B cell (primary cell): ENCODE data around the gene JAKMIP2. TPM values are rescaled to one million over a fixed set of nuclear protein-coding genes. Genes with fewer than 3 reads are reported as not detected.

ENCODE experiments used
- ATAC-seq: fragments of 200-7000 bp; cut with Tn5 transposase; one replicate; pipeline ENCODE4 v1.10.0; 2021; ENCODE audit warnings: low read depth, mild to moderate bottlenecking, moderate number of reproducible peaks, moderate library complexity
- CTCF ChIA-PET: fragments of 350-600 bp; sonication (Branson Sonifier 250); formaldehyde crosslinking; loops from one replicate; lab custom pipeline; 2021; ENCODE audit warnings: antibody characterized with exemption, inconsistent platforms; lab: Charles Lee
- POLR2A ChIA-PET: fragments of 350-600 bp; sonication (Branson Sonifier 250); formaldehyde crosslinking; loops from one replicate; lab custom pipeline; 2021; ENCODE audit warnings: antibody characterized with exemption; lab: Charles Lee
- DNase-seq: peaks from one replicate; pipeline ENCODE4 v3.0.0; 2013
- H2AFZ ChIP-seq: 2 replicates; pipeline ENCODE4 v1.6.1; 2012; ENCODE audit warnings: mild to moderate bottlenecking, low read depth, low read length; ENCODE audit not compliant: insufficient read depth, poor library complexity, severe bottlenecking
- H3K27ac ChIP-seq, 2 donors: 1 replicate in 1 of 2; 2 replicates in 1 of 2; pipeline ENCODE4 v1.5.1; 2012 to 2013; ENCODE audit warnings: low read length in 2 of 2, mild to moderate bottlenecking in 2 of 2, moderate library complexity in 1 of 2
- H3K27me3 ChIP-seq, 4 experiments: fragments of 200-600 bp in 1 of 4; sonication (generic) in 1 of 4; replicated peaks in 1 of 4; 1 replicate in 2 of 4; 2 replicates in 2 of 4; pipeline versions ENCODE4 v1.6.1 to v1.7.0; 2013 to 2016; ENCODE audit warnings: low read length in 3 of 4, mild to moderate bottlenecking in 2 of 4, mixed read lengths in 1 of 4, moderate library complexity in 1 of 4; ENCODE audit not compliant: insufficient read depth in 4 of 4, control insufficient read depth in 3 of 4; ENCODE audit errors: control extremely low read depth in 1 of 4
- H3K36me3 ChIP-seq, 2 experiments: replicated peaks in 1 of 2; 1 replicate in 1 of 2; 2 replicates in 1 of 2; pipeline versions ENCODE4 v1.6.1 to v1.7.1; 2013; ENCODE audit warnings: low read length in 1 of 2; ENCODE audit not compliant: insufficient read depth in 2 of 2, control insufficient read depth in 1 of 2; ENCODE audit errors: control extremely low read depth in 1 of 2, extremely low read depth in 1 of 2
- H3K4me1 ChIP-seq, 2 donors: fragments of 200-600 bp in 1 of 2; sonication (generic) in 1 of 2; 1 replicate in 1 of 2; 2 replicates in 1 of 2; pipeline versions ENCODE4 v1.5.1 to v1.6.1; 2013 to 2017; ENCODE audit warnings: low read length in 2 of 2; ENCODE audit not compliant: control insufficient read depth in 2 of 2, insufficient read depth in 2 of 2
- H3K4me2 ChIP-seq: replicated peaks from 2 replicates; pipeline ENCODE3; 2012; ENCODE audit warnings: mild to moderate bottlenecking, low read depth, low read length; ENCODE audit not compliant: poor library complexity, severe bottlenecking
- H3K4me3 ChIP-seq, 5 experiments: fragments of 200-600 bp in 1 of 5; sonication (generic) in 1 of 5; 1 replicate in 3 of 5; 2 replicates in 2 of 5; pipeline versions ENCODE4 v1.5.1 to v1.7.0; 2011 to 2016; ENCODE audit warnings: low read length in 4 of 5, mild to moderate bottlenecking in 4 of 5, low read depth in 2 of 5, control low read depth in 1 of 5, moderate library complexity in 1 of 5; ENCODE audit not compliant: insufficient read depth in 1 of 5; ENCODE audit errors: control extremely low read depth in 1 of 5, extremely low read depth in 1 of 5
- H3K79me2 ChIP-seq: fragments of 200-600 bp; sonication (generic); one replicate; pipeline ENCODE4 v1.6.0; 2016; ENCODE audit warnings: low read length; ENCODE audit not compliant: control insufficient read depth, insufficient read depth
- H3K9ac ChIP-seq: fragments of 200-600 bp; sonication (generic); 2 replicates; pipeline ENCODE4 v1.6.1; 2017; ENCODE audit warnings: mild to moderate bottlenecking, low read length, moderate library complexity
- H3K9me3 ChIP-seq, 3 donors: one replicate each; pipeline versions ENCODE4 v1.6.1 to v1.7.1; 2013; ENCODE audit warnings: low read length in 2 of 3; ENCODE audit not compliant: control insufficient read depth in 2 of 3, insufficient read depth in 1 of 3; ENCODE audit errors: control extremely low read depth in 1 of 3
- H4K20me1 ChIP-seq: 2 replicates; pipeline ENCODE4 v1.6.0; 2012; ENCODE audit warnings: mild to moderate bottlenecking, low read length; ENCODE audit not compliant: insufficient read depth, control insufficient read depth, poor library complexity, severe bottlenecking
- H3K27ac Mint-ChIP-seq: one replicate; pipeline ENCODE4 v1.8.0; 2021; ENCODE audit warnings: mixed read lengths
- H3K27me3 Mint-ChIP-seq: one replicate; pipeline ENCODE4 v1.8.0; 2021; ENCODE audit warnings: mixed read lengths
- H3K4me1 Mint-ChIP-seq: one replicate; pipeline ENCODE4 v1.8.0; 2021; ENCODE audit warnings: mixed read lengths
- H3K4me3 Mint-ChIP-seq: one replicate; pipeline ENCODE4 v1.8.0; 2021; ENCODE audit warnings: mixed read lengths
- H3K9me3 Mint-ChIP-seq: one replicate; pipeline ENCODE4 v1.8.0; 2022; ENCODE audit warnings: mixed read lengths; ENCODE audit not compliant: insufficient read depth
- CTCF ChIP-seq: fragments of 200-600 bp; IDR thresholded peaks from one replicate; pipeline ENCODE4 v1.8.0; 2022; ENCODE audit warnings: antibody characterized with exemption, mild to moderate bottlenecking
- EZH2 ChIP-seq: IDR thresholded peaks from 2 replicates; pipeline ENCODE4 v1.6.1; 2012; ENCODE audit warnings: borderline replicate concordance, low read depth, mild to moderate bottlenecking, moderate library complexity, low read length; ENCODE audit not compliant: insufficient read depth, poor library complexity, severe bottlenecking
- WGBS: methylation state at CpG from one replicate; pipeline ENCODE4 v1.1.5; 2013; ENCODE audit warnings: missing lambda C conversion rate; ENCODE audit not compliant: insufficient coverage; 5-methylcytosine and 5-hydroxymethylcytosine counted together
- intact Hi-C: fragments of 100-400 bp; cut with micrococcal nuclease; formaldehyde crosslinking; loops from one replicate; pipeline ENCODE4 v1.10.0; 2022
- polyA plus RNA-seq: library from polyadenylated mRNA; depleted of rRNA; stranded (reverse); fragments of >200 nt; gene quantifications from 2 replicates; pipeline ENCODE4 v1.2.3, GENCODE V29; 2012
- total RNA-seq, 2 donors: library from RNA; stranded (reverse); fragments of 120-200 nt in 1 of 2; gene quantifications; 1 replicate in 1 of 2; 2 replicates in 1 of 2; pipeline versions ENCODE4 v1.2.3 to v1.2.4, GENCODE V29; 2013 to 2022

Gene JAKMIP2
- total and polyA plus RNA-seq, 2 donors (not counting 1 experiment from before 2014, with no cell fraction given), result 0.24 to 4.1 TPM

DNA sequence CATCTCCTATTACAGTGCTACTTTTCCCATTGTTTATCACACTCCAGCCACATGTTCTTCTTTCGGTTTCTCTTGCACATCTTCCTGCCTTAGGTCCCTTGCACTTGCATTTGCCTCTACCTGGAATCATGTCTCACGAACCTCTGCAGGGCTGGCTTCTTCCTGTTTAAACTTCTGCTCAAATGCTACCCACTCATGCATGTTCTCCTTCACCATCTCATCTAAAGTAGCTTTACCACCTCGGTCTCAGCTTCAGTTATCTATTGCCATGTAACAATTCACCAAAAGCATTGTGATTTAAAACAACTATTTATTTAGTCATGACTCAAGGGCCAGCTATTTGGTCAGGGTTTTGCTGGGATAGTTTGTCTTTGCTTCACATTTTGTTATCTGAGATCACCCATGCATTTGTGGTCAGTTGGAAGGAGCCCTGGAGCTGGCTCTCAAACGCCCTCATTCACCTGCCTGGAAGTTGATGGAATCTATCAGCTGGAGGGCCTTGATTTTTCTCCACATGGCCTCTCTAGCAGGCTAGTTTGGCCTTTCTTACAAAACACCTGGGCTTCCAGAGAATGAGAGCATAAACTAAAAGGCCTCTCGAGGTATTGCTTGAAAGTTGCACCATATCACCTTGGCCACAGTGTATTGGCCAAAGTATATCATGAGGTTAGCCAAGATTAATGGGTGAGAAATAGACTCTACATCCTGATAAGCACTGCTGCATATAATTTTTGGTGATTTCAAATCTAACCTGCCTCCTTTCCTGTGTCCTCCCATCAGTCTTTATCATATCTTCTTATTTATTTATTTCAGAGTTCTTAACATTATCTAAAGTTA is 27.5 kb upstream of the JAKMIP2 start:
- H3K27me3 Mint-ChIP-seq, result peaks cover 5% of the 10 kb centered on the region

More for the DNA sequence above, 27.5 kb upstream of the JAKMIP2 start:
- Mint-ChIP-seq H3K27ac (no peak overlapping the region), H3K9me3 (no peaks in the 10 kb centered on the region), H3K4me3 (no peak overlapping the region), H3K4me1 (peaks cover 6% of the 10 kb centered on the region)
- Histone ChIP-seq H3K9ac (no peak overlapping the region), H3K27me3 (peaks cover 0 to 8% (median 0%) of the 10 kb centered on the region in 4 experiments), H3K4me2 (no peak overlapping the region), H3K36me3 (no peaks in the 10 kb centered on the region), H3K79me2 (no peaks in the 10 kb centered on the region), H3K4me1 (peaks cover 12 to 16% of the 10 kb centered on the region in 2 donors), H3K27ac (no peak overlapping the region), H3K9me3 (peaks cover 0 to 6% (median 2%) of the 10 kb centered on the region in 3 donors), H3K4me3 (no peak overlapping the region), H2AFZ (no peak overlapping the region), H4K20me1 (no peaks in the 10 kb centered on the region)
- TF ChIP-seq CTCF (no peak), EZH2 (no peak)
- ATAC-seq, result no peak
- 27% methylated on average over 3 of the region's 5 CpGs for WGBS
- DNase-seq, result no peak
- CTCF ChIA-PET, result interaction anchor here (1.3 kb wide), 1 partner anchor 13 kb away, joined by 5 read pairs; no protein-coding TSS in a partner anchor
- intact Hi-C loops, result no loop called here
- POLR2A ChIA-PET, result no interaction called here
